HG03571 (cell line): Measurements from ENCODE around the gene PTGFRN.

Experiments
- ATAC-seq: cut with Tn5 transposase; IDR thresholded peaks from one replicate; pipeline ENCODE4 v1.9.1; 2021; ENCODE audit not compliant: unreplicated experiment

Gene PTGFRN

GRCh38 chr1:117030271-117030877 is 120.7 kb downstream of the PTGFRN start:
- ATAC-seq: no peak

GRCh38 chr1:117032266-117032665 is 122.5 kb downstream of the PTGFRN start:
- no peak for ATAC-seq

GRCh38 chr1:117032681-117033539 is 123.2 kb downstream of the PTGFRN start:
- no peak for ATAC-seq

- no peak for ATAC-seq
These were observed 124.1 kb downstream of the PTGFRN start for GRCh38 chr1:117033772-117034171.

GRCh38 chr1:117034791-117035290 is 125.1 kb downstream of the PTGFRN start:
- ATAC-seq: no peak

GRCh38 chr1:117036018-117036461 is 126.3 kb downstream of the PTGFRN start:
- no peak for ATAC-seq

GRCh38 chr1:117037802-117038201 is 128.1 kb downstream of the PTGFRN start:
- ATAC-seq: no peak

GRCh38 chr1:117038236-117038635 is 128.5 kb downstream of the PTGFRN start:
- no peak for ATAC-seq
